IMR-90 (cell line): ENCODE data around the gene CPD.

ENCODE experiments used
- BHLHE40 ChIP-seq: fragments of 150-350 bp; IDR thresholded peaks from 2 replicates; pipeline ENCODE4 v1.6.1; 2016; ENCODE audit warnings: mild to moderate bottlenecking, low read depth, low read length
- CEBPB ChIP-seq: IDR thresholded peaks from 2 replicates; pipeline ENCODE4 v1.6.1; 2012; ENCODE audit warnings: low read depth, low read length, improper control_type of control experiment
- CHD1 ChIP-seq: IDR thresholded peaks from 2 replicates; pipeline ENCODE4 v1.6.1; 2012; ENCODE audit warnings: low read depth, low read length, improper control_type of control experiment
- MAZ ChIP-seq: IDR thresholded peaks from 2 replicates; pipeline ENCODE4 v1.6.1; 2012; ENCODE audit warnings: low read depth, mild to moderate bottlenecking, low read length, improper control_type of control experiment, moderate library complexity, borderline replicate concordance
- MXI1 ChIP-seq: IDR thresholded peaks from 2 replicates; pipeline ENCODE4 v1.6.1; 2012; ENCODE audit warnings: low read depth, mild to moderate bottlenecking, low read length, moderate library complexity, borderline replicate concordance
- NFE2L2 ChIP-seq: fragments of 150-350 bp; IDR thresholded peaks from 2 replicates; pipeline ENCODE4 v1.6.1; 2016; ENCODE audit warnings: low read depth, mild to moderate bottlenecking, low read length
- POLR2A ChIP-seq: IDR thresholded peaks from 2 replicates; pipeline ENCODE4 v1.6.1; 2012; ENCODE audit warnings: mild to moderate bottlenecking, low read depth, low read length
- RCOR1 ChIP-seq: IDR thresholded peaks from 2 replicates; pipeline ENCODE4 v1.6.1; 2012; ENCODE audit warnings: mild to moderate bottlenecking, low read length, improper control_type of control experiment; ENCODE audit not compliant: insufficient replicate concordance
- RFX5 ChIP-seq: IDR thresholded peaks from 2 replicates; pipeline ENCODE4 v1.8.0; 2012; ENCODE audit warnings: low read depth, mild to moderate bottlenecking, low read length, moderate library complexity
- SMC3 ChIP-seq: fragments of 150-350 bp; IDR thresholded peaks from 2 replicates; pipeline ENCODE4 v1.6.1; 2016; ENCODE audit warnings: low read depth, mild to moderate bottlenecking, antibody characterized with exemption, low read length, moderate library complexity
- TF ChIP-seq, protein P1 (sequence below): conservative IDR thresholded peaks from 2 replicates; pipeline ENCODE4 v1.5.1; 2012; ENCODE audit warnings: mild to moderate bottlenecking, low read depth, low read length, improper control_type of control experiment
- TF ChIP-seq, protein P2 (sequence below): fragments of 150-350 bp; IDR thresholded peaks from 2 replicates; pipeline ENCODE4 v1.6.1; 2016; ENCODE audit warnings: low read depth, mild to moderate bottlenecking, low read length, moderate library complexity, borderline replicate concordance

DNA sequence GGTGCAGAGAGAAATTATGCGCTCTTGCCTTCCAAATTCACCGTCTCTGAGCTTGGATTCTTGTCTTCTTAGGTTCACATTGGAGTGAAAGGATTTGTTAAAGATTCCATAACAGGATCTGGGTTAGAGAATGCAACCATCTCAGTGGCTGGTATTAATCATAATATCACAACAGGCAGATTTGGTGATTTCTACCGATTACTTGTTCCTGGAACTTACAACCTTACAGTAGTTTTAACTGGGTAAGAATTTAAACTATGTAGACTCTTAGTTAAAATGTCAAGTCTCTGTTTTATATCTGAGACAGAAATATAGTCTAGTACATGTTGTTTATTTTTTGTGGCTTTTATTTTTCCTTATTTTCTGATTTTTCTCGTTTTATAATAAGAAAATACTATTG, 42.9 kb downstream of the CPD start:
- no peak for TF ChIP-seq RCOR1
- TF ChIP-seq, protein P1, sequence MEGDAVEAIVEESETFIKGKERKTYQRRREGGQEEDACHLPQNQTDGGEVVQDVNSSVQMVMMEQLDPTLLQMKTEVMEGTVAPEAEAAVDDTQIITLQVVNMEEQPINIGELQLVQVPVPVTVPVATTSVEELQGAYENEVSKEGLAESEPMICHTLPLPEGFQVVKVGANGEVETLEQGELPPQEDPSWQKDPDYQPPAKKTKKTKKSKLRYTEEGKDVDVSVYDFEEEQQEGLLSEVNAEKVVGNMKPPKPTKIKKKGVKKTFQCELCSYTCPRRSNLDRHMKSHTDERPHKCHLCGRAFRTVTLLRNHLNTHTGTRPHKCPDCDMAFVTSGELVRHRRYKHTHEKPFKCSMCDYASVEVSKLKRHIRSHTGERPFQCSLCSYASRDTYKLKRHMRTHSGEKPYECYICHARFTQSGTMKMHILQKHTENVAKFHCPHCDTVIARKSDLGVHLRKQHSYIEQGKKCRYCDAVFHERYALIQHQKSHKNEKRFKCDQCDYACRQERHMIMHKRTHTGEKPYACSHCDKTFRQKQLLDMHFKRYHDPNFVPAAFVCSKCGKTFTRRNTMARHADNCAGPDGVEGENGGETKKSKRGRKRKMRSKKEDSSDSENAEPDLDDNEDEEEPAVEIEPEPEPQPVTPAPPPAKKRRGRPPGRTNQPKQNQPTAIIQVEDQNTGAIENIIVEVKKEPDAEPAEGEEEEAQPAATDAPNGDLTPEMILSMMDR = no peak
- TF ChIP-seq POLR2A = no peak
- TF ChIP-seq RFX5 = no peak
- TF ChIP-seq CHD1 = no peak
- TF ChIP-seq MAZ = no peak
- TF ChIP-seq, protein P2, sequence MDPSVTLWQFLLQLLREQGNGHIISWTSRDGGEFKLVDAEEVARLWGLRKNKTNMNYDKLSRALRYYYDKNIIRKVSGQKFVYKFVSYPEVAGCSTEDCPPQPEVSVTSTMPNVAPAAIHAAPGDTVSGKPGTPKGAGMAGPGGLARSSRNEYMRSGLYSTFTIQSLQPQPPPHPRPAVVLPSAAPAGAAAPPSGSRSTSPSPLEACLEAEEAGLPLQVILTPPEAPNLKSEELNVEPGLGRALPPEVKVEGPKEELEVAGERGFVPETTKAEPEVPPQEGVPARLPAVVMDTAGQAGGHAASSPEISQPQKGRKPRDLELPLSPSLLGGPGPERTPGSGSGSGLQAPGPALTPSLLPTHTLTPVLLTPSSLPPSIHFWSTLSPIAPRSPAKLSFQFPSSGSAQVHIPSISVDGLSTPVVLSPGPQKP = no peak
- no peak for TF ChIP-seq BHLHE40
- TF ChIP-seq MXI1 = no peak
- no peak for TF ChIP-seq CEBPB
- no peak for TF ChIP-seq SMC3
- TF ChIP-seq NFE2L2 = no peak
